SK-N-SH treated with all-trans-retinoic acid at 6 μM for 48 hours (cell line): ENCODE results near the gene ADARB2.

ENCODE experiments used
- ATAC-seq: fragments of 200-7000 bp; cut with Tn5 transposase; 3 replicates; pipeline ENCODE4 v1.9.1; 2020; ENCODE audit warnings: mild to moderate bottlenecking, moderate library complexity
- ARNTL ChIP-seq: fragments of 450-650 bp; formaldehyde crosslinking; IDR thresholded peaks from 2 replicates; pipeline ENCODE4 v1.5.0; 2020; ENCODE audit warnings: low read depth, mild to moderate bottlenecking, moderate library complexity, borderline replicate concordance
- BACH2 ChIP-seq: fragments of 250-450 bp; sonication (Bioruptor Pico); IDR thresholded peaks from 2 replicates; pipeline ENCODE4 v1.9.0; 2021; ENCODE audit warnings: mild to moderate bottlenecking, borderline replicate concordance
- CSDC2 ChIP-seq: fragments of 250-450 bp; sonication (Bioruptor Pico); IDR thresholded peaks from 2 replicates; pipeline ENCODE4 v1.5.0; 2020; ENCODE audit warnings: mild to moderate bottlenecking, moderate library complexity
- ESRRG ChIP-seq: fragments of 250-450 bp; sonication (Bioruptor Pico); IDR thresholded peaks from 2 replicates; pipeline ENCODE4 v1.6.1; 2021; ENCODE audit warnings: mild to moderate bottlenecking
- GLIS3 ChIP-seq: fragments of 250-450 bp; sonication (Bioruptor Pico); IDR thresholded peaks from 2 replicates; pipeline ENCODE4 v1.5.0; 2020; ENCODE audit warnings: mild to moderate bottlenecking, moderate library complexity
- ISL1 ChIP-seq: fragments of 250-450 bp; sonication (Bioruptor Pico); IDR thresholded peaks from 2 replicates; pipeline ENCODE4 v2.1.2; 2022; ENCODE audit warnings: mild to moderate bottlenecking, moderate library complexity
- OSR1 ChIP-seq: fragments of 250-450 bp; sonication (Bioruptor Pico); IDR thresholded peaks from 2 replicates; pipeline ENCODE4 v1.8.0; 2022; ENCODE audit warnings: moderate library complexity, mild to moderate bottlenecking, inconsistent platforms
- PPARA ChIP-seq: fragments of 250-450 bp; sonication (Bioruptor Pico); IDR thresholded peaks from 2 replicates; pipeline ENCODE4 v1.5.0; 2020; ENCODE audit warnings: mild to moderate bottlenecking, borderline replicate concordance
- RARB ChIP-seq: fragments of 250-450 bp; sonication (Bioruptor Pico); IDR thresholded peaks from 2 replicates; pipeline ENCODE4 v1.8.0; 2021; ENCODE audit warnings: mild to moderate bottlenecking, moderate library complexity
- SNAI2 ChIP-seq: fragments of 250-450 bp; sonication (Bioruptor Pico); IDR thresholded peaks from 2 replicates; pipeline ENCODE4 v1.5.0; 2020; ENCODE audit warnings: mild to moderate bottlenecking, moderate library complexity
- TCF4 ChIP-seq: fragments of 250-450 bp; sonication (Bioruptor Pico); IDR thresholded peaks from 2 replicates; pipeline ENCODE4 v1.8.0; 2021; ENCODE audit warnings: mild to moderate bottlenecking, moderate library complexity, borderline replicate concordance
- TOX ChIP-seq: fragments of 250-450 bp; sonication (Bioruptor Pico); IDR thresholded peaks from 2 replicates; pipeline ENCODE4 v1.8.0; 2021; ENCODE audit warnings: mild to moderate bottlenecking, moderate library complexity, borderline replicate concordance
- ZC3H10 ChIP-seq: fragments of 250-450 bp; sonication (Bioruptor Pico); IDR thresholded peaks from 2 replicates; pipeline ENCODE4 v1.5.1; 2021; ENCODE audit warnings: mild to moderate bottlenecking, moderate library complexity
- ZFP3 ChIP-seq: fragments of 250-450 bp; sonication (Bioruptor Pico); IDR thresholded peaks from 2 replicates; pipeline ENCODE4 v1.5.0; 2020; ENCODE audit warnings: mild to moderate bottlenecking, moderate library complexity
- ZFP30 ChIP-seq: fragments of 450-650 bp; formaldehyde crosslinking; IDR thresholded peaks from 2 replicates; pipeline ENCODE4 v1.5.0; 2022; ENCODE audit warnings: mild to moderate bottlenecking, moderate library complexity
- ZNF565 ChIP-seq: fragments of 450-650 bp; formaldehyde crosslinking; conservative IDR thresholded peaks from 2 replicates; pipeline ENCODE4 v1.5.0; 2020; ENCODE audit warnings: low read depth, mild to moderate bottlenecking, moderate library complexity
- ZNF70 ChIP-seq: fragments of 450-650 bp; formaldehyde crosslinking; IDR thresholded peaks from 2 replicates; pipeline ENCODE4 v1.5.0; 2020; ENCODE audit warnings: mild to moderate bottlenecking, moderate library complexity
- ZNF8 ChIP-seq: fragments of 450-650 bp; formaldehyde crosslinking; IDR thresholded peaks from 2 replicates; pipeline ENCODE4 v1.5.0; 2020; ENCODE audit warnings: mild to moderate bottlenecking, moderate library complexity
- TF ChIP-seq, protein P1 (sequence below): fragments of 250-450 bp; sonication (Bioruptor Pico); IDR thresholded peaks from 2 replicates; pipeline ENCODE4 v1.8.0; 2020; ENCODE audit warnings: mild to moderate bottlenecking, moderate library complexity, borderline replicate concordance
- TF ChIP-seq, protein P2 (sequence below): fragments of 250-450 bp; sonication (Bioruptor Pico); IDR thresholded peaks from 2 replicates; pipeline ENCODE4 v1.5.0; 2020; ENCODE audit warnings: mild to moderate bottlenecking, moderate library complexity
- TF ChIP-seq, protein P3 (sequence below): fragments of 250-450 bp; sonication (Bioruptor Pico); IDR thresholded peaks from 2 replicates; pipeline ENCODE4 v1.5.1; 2020; ENCODE audit warnings: low read depth, mild to moderate bottlenecking, moderate library complexity
- TF ChIP-seq, protein P4 (sequence below): fragments of 250-450 bp; sonication (Bioruptor Pico); IDR thresholded peaks from 2 replicates; pipeline ENCODE4 v1.5.1; 2021; ENCODE audit warnings: mild to moderate bottlenecking, moderate library complexity
- TF ChIP-seq, protein P5 (sequence below): fragments of 250-450 bp; sonication (Bioruptor Pico); IDR thresholded peaks from 2 replicates; pipeline ENCODE4 v1.8.0; 2021; ENCODE audit warnings: low read depth, mild to moderate bottlenecking, moderate library complexity, borderline replicate concordance

The ADARB2 gene

DNA sequence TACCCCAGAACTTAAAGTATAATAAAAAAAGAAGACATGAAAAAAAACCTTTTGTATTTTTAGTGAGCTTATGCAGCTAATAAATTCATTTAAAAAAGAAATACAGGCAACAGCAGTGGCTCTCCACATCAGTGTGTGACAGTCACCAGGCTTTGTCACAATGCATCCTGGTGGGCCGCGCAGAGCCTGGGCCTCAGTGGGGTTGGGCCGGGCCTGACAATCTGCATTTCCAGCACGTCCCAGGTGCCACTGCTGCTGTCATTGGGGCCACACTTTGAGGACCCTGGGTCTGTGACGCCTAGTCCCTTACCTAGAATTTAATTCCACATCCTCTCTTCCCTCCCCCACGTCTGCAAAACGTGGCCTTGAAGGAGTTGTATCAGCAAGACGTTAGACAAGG lies 284.5 kb downstream of the ADARB2 start:
- ATAC-seq, result no peak
- TF ChIP-seq ARNTL (CRISPR knock-in tag) (no peak), ZNF70 (no peak), ZC3H10 (CRISPR knock-in tag) (no peak), ZNF8 (CRISPR knock-in tag) (no peak), ESRRG (CRISPR knock-in tag) (no peak), OSR1 (no peak), TCF4 (no peak), ZFP30 (CRISPR knock-in tag) (no peak), ISL1 (CRISPR knock-in tag) (no peak), RARB (no peak), ZFP3 (CRISPR knock-in tag) (no peak), GLIS3 (CRISPR knock-in tag) (no peak), ZNF565 (CRISPR knock-in tag) (no peak), SNAI2 (no peak), BACH2 (CRISPR knock-in tag) (no peak), TOX (CRISPR knock-in tag) (no peak)
- TF ChIP-seq, protein P1, sequence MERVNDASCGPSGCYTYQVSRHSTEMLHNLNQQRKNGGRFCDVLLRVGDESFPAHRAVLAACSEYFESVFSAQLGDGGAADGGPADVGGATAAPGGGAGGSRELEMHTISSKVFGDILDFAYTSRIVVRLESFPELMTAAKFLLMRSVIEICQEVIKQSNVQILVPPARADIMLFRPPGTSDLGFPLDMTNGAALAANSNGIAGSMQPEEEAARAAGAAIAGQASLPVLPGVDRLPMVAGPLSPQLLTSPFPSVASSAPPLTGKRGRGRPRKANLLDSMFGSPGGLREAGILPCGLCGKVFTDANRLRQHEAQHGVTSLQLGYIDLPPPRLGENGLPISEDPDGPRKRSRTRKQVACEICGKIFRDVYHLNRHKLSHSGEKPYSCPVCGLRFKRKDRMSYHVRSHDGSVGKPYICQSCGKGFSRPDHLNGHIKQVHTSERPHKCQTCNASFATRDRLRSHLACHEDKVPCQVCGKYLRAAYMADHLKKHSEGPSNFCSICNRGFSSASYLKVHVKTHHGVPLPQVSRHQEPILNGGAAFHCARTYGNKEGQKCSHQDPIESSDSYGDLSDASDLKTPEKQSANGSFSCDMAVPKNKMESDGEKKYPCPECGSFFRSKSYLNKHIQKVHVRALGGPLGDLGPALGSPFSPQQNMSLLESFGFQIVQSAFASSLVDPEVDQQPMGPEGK (CRISPR knock-in tag), result no peak
- TF ChIP-seq, protein P2, sequence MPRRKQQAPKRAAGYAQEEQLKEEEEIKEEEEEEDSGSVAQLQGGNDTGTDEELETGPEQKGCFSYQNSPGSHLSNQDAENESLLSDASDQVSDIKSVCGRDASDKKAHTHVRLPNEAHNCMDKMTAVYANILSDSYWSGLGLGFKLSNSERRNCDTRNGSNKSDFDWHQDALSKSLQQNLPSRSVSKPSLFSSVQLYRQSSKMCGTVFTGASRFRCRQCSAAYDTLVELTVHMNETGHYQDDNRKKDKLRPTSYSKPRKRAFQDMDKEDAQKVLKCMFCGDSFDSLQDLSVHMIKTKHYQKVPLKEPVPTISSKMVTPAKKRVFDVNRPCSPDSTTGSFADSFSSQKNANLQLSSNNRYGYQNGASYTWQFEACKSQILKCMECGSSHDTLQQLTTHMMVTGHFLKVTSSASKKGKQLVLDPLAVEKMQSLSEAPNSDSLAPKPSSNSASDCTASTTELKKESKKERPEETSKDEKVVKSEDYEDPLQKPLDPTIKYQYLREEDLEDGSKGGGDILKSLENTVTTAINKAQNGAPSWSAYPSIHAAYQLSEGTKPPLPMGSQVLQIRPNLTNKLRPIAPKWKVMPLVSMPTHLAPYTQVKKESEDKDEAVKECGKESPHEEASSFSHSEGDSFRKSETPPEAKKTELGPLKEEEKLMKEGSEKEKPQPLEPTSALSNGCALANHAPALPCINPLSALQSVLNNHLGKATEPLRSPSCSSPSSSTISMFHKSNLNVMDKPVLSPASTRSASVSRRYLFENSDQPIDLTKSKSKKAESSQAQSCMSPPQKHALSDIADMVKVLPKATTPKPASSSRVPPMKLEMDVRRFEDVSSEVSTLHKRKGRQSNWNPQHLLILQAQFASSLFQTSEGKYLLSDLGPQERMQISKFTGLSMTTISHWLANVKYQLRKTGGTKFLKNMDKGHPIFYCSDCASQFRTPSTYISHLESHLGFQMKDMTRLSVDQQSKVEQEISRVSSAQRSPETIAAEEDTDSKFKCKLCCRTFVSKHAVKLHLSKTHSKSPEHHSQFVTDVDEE (CRISPR knock-in tag), result no peak
- TF ChIP-seq, protein P3, sequence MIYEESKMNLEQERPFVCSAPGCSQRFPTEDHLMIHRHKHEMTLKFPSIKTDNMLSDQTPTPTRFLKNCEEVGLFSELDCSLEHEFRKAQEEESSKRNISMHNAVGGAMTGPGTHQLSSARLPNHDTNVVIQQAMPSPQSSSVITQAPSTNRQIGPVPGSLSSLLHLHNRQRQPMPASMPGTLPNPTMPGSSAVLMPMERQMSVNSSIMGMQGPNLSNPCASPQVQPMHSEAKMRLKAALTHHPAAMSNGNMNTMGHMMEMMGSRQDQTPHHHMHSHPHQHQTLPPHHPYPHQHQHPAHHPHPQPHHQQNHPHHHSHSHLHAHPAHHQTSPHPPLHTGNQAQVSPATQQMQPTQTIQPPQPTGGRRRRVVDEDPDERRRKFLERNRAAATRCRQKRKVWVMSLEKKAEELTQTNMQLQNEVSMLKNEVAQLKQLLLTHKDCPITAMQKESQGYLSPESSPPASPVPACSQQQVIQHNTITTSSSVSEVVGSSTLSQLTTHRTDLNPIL (CRISPR knock-in tag), result no peak
- TF ChIP-seq, all 23 proteins: peak for 0

DNA sequence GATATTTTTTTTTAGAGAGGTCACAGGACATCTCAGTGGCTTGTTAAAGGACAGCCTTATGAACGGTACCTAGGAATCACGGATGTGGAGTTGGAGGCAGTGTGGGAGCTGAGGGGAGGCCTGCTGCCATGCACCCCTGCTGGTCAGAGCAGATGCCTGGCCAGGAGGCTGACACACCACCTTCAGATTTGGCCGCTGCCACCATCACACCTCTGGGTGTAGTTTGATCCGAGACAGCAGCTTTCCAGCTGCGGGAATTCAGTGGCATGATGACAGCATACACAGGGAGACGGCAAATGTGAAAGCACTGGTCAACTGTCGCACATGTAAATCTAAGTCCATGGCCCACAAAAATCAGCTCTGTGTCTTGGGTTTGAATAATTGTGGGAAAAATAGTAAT lies 285.4 kb downstream of the ADARB2 start:
- TF ChIP-seq, protein P4, sequence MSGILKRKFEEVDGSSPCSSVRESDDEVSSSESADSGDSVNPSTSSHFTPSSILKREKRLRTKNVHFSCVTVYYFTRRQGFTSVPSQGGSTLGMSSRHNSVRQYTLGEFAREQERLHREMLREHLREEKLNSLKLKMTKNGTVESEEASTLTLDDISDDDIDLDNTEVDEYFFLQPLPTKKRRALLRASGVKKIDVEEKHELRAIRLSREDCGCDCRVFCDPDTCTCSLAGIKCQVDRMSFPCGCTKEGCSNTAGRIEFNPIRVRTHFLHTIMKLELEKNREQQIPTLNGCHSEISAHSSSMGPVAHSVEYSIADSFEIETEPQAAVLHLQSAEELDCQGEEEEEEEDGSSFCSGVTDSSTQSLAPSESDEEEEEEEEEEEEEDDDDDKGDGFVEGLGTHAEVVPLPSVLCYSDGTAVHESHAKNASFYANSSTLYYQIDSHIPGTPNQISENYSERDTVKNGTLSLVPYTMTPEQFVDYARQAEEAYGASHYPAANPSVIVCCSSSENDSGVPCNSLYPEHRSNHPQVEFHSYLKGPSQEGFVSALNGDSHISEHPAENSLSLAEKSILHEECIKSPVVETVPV (CRISPR knock-in tag), result no peak
- TF ChIP-seq ZFP3 (CRISPR knock-in tag), result no peak
- no peak for ATAC-seq

DNA sequence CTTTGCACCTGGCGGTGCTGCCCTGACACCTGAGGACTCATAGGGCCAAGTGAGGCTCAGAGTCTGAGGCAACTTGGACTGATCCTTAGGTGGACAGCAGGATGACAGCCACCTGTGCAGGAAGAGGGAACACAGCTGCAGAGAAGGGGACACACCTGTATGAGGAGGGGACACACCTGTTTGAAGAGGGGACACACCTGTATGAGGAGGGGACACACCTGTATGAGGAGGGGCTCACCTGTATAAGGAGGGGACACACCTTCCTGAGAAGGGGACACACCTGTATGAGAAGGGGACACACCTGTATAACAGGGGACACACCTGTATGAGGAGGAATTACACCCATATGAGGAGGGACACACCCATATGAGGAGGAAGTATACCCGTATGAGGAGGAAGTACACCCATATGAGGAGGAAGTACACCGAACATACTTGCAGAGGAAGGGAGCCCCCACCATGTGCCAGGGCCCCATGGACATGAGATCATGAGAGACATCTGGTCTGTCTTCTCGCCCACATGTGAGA lies 285.9 kb downstream of the ADARB2 start:
- ATAC-seq, result no peak
- TF ChIP-seq RARB (no peak), ZNF565 (CRISPR knock-in tag) (no peak), ZC3H10 (CRISPR knock-in tag) (no peak), ZFP3 (CRISPR knock-in tag) (no peak), ZNF8 (CRISPR knock-in tag) (no peak), CSDC2 (CRISPR knock-in tag) (no peak), ARNTL (CRISPR knock-in tag) (no peak), OSR1 (no peak), PPARA (no peak), ESRRG (CRISPR knock-in tag) (no peak), SNAI2 (no peak), BACH2 (CRISPR knock-in tag) (no peak), TCF4 (no peak)
- TF ChIP-seq, protein P2 (CRISPR knock-in tag), result no peak
- TF ChIP-seq, protein P1 (CRISPR knock-in tag), result no peak
- TF ChIP-seq, protein P5, sequence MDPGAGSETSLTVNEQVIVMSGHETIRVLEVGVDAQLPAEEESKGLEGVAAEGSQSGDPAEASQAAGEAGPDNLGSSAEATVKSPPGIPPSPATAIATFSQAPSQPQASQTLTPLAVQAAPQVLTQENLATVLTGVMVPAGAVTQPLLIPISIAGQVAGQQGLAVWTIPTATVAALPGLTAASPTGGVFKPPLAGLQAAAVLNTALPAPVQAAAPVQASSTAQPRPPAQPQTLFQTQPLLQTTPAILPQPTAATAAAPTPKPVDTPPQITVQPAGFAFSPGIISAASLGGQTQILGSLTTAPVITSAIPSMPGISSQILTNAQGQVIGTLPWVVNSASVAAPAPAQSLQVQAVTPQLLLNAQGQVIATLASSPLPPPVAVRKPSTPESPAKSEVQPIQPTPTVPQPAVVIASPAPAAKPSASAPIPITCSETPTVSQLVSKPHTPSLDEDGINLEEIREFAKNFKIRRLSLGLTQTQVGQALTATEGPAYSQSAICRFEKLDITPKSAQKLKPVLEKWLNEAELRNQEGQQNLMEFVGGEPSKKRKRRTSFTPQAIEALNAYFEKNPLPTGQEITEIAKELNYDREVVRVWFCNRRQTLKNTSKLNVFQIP, result no peak
